GM21528 (cell line): ENCODE results near the gene ZBTB45.
A peak's percentile ranks its signal among the peaks of the same experiment; 100 is the strongest.
"Not testable (repeated sequence)": the region's sequence is repeated elsewhere in the genome, so short reads cannot be mapped to it uniquely, and the experiment has no call there.

Experiments
- ATAC-seq: cut with Tn5 transposase; IDR thresholded peaks from one replicate; pipeline ENCODE4 v1.9.1; 2021; ENCODE audit warnings: mild to moderate bottlenecking, moderate library complexity; ENCODE audit not compliant: unreplicated experiment, low FRiP score

The ZBTB45 gene

DNA sequence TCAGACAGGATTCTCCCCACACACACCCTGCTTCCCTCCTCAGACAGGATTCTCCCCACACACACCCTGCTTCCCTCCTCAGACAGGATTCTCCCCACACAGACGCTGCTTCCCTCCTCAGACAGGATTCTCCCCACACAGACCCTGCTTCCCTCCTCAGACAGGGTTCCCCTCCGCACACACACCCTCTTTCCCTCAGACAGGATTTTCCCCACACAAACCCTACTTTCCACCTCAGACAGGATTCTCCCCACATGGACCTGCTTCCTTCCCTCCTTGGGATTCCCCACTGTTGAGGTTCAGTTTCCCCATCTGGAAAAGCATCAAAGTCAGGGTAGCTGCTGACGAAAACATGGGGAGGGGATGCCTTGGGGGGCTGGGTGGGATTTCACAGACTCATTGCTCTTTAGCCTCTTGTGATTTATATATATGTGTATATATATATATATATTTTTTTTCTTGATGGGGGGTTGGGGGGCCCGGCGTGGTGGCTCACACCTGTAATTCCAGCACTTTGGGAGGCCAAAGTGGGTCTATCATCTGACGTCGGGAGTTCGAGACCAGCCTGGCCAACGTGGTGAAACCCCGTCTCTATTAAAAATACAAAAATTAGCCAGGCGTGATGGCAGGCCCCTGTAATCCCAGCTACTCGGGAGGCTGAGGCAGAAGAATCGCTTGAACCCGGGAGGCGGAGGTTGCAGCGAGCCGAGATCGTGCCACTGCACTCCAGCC is 23.2 kb upstream of the ZBTB45 start:
- ATAC-seq: not testable (repeated sequence)

DNA sequence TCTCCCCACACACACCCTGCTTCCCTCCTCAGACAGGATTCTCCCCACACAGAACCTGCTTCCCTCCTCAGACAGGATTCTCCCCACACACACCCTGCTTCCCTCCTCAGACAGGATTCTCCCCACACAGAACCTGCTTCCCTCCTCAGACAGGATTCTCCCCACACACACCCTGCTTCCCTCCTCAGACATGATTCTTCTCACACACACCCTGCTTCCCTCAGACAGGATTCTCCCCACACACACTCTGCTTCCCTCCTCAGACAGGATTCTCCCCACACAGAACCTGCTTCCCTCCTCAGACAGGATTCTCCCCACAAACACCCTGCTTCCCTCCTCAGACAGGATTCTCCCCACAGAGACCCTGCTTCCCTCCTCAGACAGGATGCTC is 19.6 kb upstream of the ZBTB45 start:
- ATAC-seq: not testable (repeated sequence)

DNA sequence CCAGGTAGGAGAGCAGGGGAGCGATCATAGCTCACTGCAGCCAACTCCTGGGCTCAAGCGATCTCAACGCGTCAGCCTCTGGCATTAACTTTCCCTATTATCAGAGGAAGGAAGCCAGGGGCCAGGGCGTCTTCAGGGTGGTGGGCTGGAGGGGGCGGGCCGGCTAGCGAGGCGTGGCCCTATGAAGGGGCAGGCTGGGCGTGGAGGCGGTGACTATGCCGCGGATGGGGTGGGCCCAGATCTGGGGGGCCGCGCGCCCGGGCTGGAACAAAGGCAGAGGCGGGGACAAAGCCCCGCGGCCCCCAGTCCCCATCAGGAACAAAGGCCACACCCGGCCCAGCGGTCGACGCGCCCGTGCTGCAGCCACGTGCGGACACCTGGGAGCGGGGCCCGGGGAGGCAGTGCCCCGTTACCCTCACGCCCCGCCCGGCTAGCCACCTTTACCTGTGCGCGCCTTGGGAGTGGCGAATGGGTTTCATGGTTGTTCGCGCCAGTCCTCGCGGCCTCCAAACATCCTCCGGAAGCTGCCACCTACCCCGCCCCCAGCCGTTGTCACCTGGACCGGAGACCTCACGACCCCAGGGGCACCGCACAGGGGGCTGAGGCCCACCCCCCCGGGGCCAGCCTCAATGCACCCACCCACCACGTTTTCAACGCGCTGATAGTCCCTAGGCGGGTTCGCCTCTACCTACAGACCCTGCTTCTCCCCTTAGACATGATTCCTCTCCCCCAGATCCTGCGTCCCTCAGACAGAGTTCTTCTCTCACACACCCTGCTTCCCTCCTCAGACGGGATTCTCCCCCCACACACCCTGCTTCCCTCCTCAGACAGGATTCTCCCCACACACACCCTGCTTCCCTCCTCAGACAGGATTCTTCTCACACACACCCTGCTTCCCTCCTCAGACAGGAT is 18.9 kb upstream of the ZBTB45 start:
- no peak for ATAC-seq

DNA sequence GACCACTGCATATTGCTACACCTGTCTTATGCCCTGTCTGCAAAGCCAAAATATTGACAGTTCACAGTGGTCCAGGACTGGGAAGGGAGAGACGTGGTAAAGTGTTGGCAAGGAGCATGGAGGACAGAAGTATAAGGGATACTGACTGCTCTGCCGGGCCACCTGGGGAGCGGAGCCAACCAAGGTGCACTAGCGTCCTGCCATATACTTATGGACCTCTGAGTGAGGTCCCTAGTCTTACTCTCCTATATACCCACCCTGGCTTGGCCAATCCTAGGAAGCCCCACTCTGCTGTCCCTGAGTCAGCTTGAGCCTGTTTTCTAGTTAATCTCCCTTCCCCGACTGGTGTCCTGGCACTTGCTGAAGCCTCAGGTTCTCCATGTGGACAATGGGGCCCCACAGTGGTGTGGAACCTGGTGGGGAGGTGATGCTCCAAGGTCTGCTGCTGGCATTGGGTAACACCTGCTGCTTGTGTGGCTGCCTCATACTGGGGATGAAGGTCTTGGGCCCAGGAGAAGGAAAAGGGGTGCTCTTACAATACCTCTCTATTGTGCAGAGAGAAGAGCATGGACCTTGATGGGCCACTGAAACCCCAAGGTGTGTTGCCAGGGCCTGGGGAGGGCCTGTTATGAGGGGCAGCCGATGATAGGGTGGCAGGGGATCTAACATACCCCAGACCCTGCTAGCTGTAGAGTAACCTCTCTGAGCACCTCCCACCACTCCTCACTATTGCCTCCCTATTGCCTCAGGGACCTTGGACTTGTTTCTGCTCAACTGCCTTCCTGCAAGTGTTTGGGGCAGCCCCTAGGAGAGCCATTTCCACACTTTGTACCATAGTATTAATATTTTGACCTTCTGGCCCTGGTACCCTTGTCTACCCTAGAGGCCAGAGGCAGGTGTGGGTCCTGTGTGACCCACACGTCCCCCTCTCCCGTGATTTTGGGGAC is 17.5 kb upstream of the ZBTB45 start:
- ATAC-seq: no peak

GRCh38 chr19:58535857-58536256 is 16.2 kb upstream of the ZBTB45 start:
- no peak for ATAC-seq

- ATAC-seq: no peak
Measured at GRCh38 chr19:58531034-58531840, 11.6 kb upstream of the ZBTB45 start.

DNA sequence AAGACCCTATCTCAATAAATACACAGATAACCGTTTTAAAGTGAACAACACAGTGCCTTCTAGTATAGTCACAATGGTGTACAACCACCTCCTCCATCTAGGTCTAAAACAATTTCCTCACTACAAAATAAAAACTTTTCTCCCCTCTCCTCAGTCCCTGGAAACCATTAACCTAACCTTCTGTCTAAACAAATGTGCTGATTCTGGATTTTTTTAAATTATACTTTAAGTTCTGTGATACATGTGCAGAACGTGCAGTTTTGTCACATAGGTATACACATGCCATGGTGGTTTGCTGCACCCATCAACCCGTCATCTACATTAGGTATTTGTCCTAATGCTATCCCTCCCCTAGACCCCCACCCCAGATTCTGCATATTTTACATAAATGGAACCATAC is 9.8 kb upstream of the ZBTB45 start:
- no peak for ATAC-seq

DNA sequence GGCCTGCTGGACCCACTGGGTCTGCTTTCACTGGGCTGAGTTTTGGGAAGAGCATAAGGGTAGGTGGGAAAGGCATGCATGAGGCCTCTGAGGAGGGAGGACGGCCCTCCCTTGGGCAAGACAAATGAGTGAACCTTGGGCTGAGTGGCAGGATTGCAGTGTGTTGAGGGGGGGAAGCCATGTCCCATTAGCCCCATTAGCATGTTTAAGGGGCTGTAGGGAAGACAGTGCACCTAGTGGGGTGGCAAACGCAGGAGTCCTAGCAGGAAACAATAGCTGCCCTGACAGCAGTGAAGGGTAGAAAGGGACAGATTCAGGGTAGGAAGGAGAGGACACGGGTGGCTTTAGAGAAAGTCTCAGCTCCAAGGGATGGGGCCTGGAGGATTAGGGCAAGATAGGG is 3.1 kb upstream of the ZBTB45 start:
- no peak for ATAC-seq

- ATAC-seq: no peak
Measured at GRCh38 chr19:58521651-58522050, 2.0 kb upstream of the ZBTB45 start.

- ATAC-seq: no peak
Measured at GRCh38 chr19:58520257-58520599, 618 bp upstream of the ZBTB45 start.

DNA sequence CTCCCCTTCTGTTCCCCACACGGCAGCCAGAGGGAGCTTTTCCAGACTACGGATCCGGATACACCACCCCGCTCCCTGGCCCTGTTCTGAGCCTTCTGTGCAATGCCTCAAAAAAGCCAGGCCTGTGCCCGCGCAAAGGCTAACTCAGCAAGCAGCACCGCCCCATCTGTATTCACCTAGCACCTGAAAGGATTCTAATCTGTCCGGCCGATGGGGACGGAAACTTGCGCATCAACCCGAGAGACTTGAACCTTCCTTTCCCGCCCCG is 589 bp downstream of the ZBTB45 start:
- ATAC-seq: peak; percentile 27

GRCh38 chr19:58518256-58519086 is 1.1 kb downstream of the ZBTB45 start:
- no peak for ATAC-seq

DNA sequence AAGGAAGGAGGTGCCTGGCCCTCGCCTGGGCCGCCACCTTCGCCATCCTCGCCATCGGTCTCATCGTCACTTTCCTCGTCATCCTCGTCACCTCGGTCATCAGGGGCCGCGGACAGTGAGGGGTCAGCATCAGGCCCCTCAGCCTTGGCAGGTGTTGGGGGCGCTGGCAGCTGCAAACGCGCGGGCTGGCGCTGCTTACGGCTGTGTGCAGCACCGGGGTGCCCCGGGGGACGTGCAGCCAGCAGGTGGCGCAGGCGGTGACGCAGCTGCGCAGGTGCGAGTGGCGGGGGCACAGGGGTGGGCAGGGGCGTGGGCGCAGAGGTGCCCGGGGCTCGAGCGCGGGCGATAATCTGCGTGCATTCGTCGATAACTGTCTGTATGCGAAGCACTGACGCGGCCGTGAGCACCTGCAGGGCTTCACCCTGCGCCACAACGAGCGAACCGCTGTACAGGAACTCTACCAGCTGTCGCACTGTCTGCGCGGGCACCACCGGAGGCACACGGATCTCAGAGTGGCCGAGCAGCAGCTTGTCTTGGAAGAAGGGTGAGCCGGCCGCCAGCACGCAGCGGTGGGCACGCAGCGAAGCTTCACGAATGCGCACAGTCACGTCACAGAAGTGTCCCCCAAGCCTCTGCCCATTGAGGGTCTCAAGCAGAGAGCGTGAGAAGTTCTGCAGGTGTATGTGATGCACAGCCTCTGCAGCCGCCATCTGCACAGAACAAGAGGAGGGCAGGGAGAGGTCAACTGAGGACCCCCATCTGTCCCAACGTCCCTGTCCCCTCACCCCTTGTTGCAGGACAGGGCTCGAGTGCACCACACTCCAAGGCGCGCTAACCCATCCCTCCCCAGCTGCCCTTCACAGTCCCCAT is 2.4 kb downstream of the ZBTB45 start:
- ATAC-seq: no peak

- ATAC-seq: no peak
Measured at GRCh38 chr19:58516246-58516836, 3.3 kb downstream of the ZBTB45 start.

DNA sequence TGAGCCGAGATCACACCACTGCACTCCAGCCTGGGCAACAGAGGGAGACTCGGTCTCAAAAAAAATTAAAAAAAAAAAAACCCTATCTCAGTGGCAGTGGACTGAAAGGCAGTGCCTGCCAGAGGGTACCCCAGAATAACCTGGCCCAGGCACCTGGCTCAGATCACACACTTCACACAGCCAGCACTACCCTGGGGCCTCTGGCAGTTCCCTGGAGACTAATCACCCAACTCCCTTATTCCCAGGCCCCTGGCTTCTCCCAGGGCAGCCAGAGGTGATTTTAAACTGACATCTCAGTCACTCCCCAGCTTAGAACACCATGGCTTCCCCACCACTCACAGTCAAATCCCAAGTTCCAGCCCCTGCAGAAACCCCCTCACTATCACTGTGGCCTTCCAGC is 4.4 kb downstream of the ZBTB45 start:
- no peak for ATAC-seq

GRCh38 chr19:58514564-58515022 is 5.0 kb downstream of the ZBTB45 start:
- no peak for ATAC-seq

GRCh38 chr19:58513694-58514563 is 5.7 kb downstream of the ZBTB45 start:
- ATAC-seq: no peak
